A673 (cell line): ENCODE results near the gene PRKG1. TPM values are rescaled to one million over a fixed set of nuclear protein-coding genes. Genes with fewer than 3 reads are reported as not detected.
"Not testable (repeated sequence)": the region's sequence is repeated elsewhere in the genome, so short reads cannot be mapped to it uniquely, and the experiment has no call there.

ENCODE experiments used
- BruUV-seq: library from RNA; stranded (reverse); fragments of 400-500 nt; replicated peaks from 2 replicates; lab custom pipeline; 2021; lab: Mats Ljungman, UMichigan
- CTCF ChIA-PET: fragments of 300-600 bp; sonication (Branson Sonifier 250); formaldehyde crosslinking; loops from one replicate; lab custom pipeline; 2022; ENCODE audit warnings: antibody characterized with exemption; lab: Charles Lee
- POLR2A ChIA-PET: fragments of 300-600 bp; sonication (Branson Sonifier 250); formaldehyde crosslinking; loops from one replicate; lab custom pipeline; 2022; ENCODE audit warnings: antibody characterized with exemption; ENCODE audit not compliant: low non-redundant PET; lab: Charles Lee
- DNase-seq: peaks from one replicate; pipeline ENCODE4 v3.0.0-alpha.2; 2015; ENCODE audit warnings: low spot score
- H3K27ac ChIP-seq: fragments of 200-600 bp; sonication (generic); 2 replicates; pipeline ENCODE4 v1.5.1; 2016; ENCODE audit warnings: mixed run types, low read depth, mild to moderate bottlenecking, mixed read lengths, antibody characterized with exemption, low read length; ENCODE audit not compliant: poor library complexity, severe bottlenecking
- H3K27me3 ChIP-seq: fragments of 200-600 bp; sonication (generic); replicated peaks from 2 replicates; pipeline ENCODE4 v1.6.1; 2017; ENCODE audit warnings: mixed run types, low read depth, mild to moderate bottlenecking, mixed read lengths, antibody characterized with exemption, low read length; ENCODE audit not compliant: insufficient read depth, poor library complexity
- H3K36me3 ChIP-seq: fragments of 200-600 bp; sonication (generic); 2 replicates; pipeline ENCODE4 v1.6.1; 2016; ENCODE audit warnings: mixed run types, mild to moderate bottlenecking, mixed read lengths, antibody characterized with exemption, low read length; ENCODE audit not compliant: insufficient read depth, poor library complexity, severe bottlenecking
- H3K4me1 ChIP-seq: fragments of 200-600 bp; sonication (generic); 2 replicates; pipeline ENCODE4 v1.6.1; 2017; ENCODE audit warnings: mixed run types, mild to moderate bottlenecking, mixed read lengths, antibody characterized with exemption, low read length; ENCODE audit not compliant: insufficient read depth, poor library complexity, severe bottlenecking
- H3K4me3 ChIP-seq: fragments of 200-600 bp; sonication (generic); 2 replicates; pipeline ENCODE4 v1.5.1; 2016; ENCODE audit warnings: low read depth, mixed run types, mild to moderate bottlenecking, mixed read lengths, low read length; ENCODE audit not compliant: poor library complexity, severe bottlenecking
- H3K9me3 ChIP-seq: fragments of 200-600 bp; sonication (generic); 2 replicates; pipeline ENCODE4 v1.6.1; 2016; ENCODE audit warnings: mixed run types, low read depth, mild to moderate bottlenecking, mixed read lengths, antibody characterized with exemption, low read length; ENCODE audit not compliant: poor library complexity, severe bottlenecking
- CTCF ChIP-seq: fragments of 300-800, 200-600 bp; sonication (generic); conservative IDR thresholded peaks from 2 replicates; pipeline ENCODE4 v1.5.1; 2017; ENCODE audit warnings: low read depth, mild to moderate bottlenecking, antibody characterized with exemption, low read length, moderate library complexity, mixed read lengths
- EZH2 ChIP-seq: fragments of 200-600 bp; sonication (generic); IDR thresholded peaks from 2 replicates; pipeline ENCODE4 v1.6.1; 2017; ENCODE audit warnings: borderline replicate concordance, low read depth, mild to moderate bottlenecking, mixed read lengths, antibody characterized with exemption, low read length; ENCODE audit not compliant: poor library complexity, severe bottlenecking
- intact Hi-C: fragments of 100-400 bp; cut with micrococcal nuclease; formaldehyde crosslinking; loops from one replicate; pipeline ENCODE4 v1.10.0; 2022; ENCODE audit not compliant: unreplicated experiment
- total RNA-seq: library from RNA; stranded (reverse); gene quantifications from 2 replicates; pipeline ENCODE4 v1.2.3, GENCODE V29; 2021

PRKG1 gene
- total RNA-seq, 1 experiment from 2014 or later, result 0.58 TPM

GRCh38 chr10:51569467-51569866, 495.2 kb downstream of the PRKG1 start:
- Histone ChIP-seq H3K4me1 (no peaks in the 10 kb centered on the region), H3K36me3 (no peaks in the 10 kb centered on the region), H3K4me3 (no peak overlapping the region), H3K9me3 (no peaks in the 10 kb centered on the region), H3K27ac (no peak overlapping the region), H3K27me3 (no peaks in the 10 kb centered on the region)
- BruUV-seq, result no TSS peak
- intact Hi-C loops, result no loop called here
- ChIA-PET CTCF (no interaction called here), POLR2A (no interaction called here)
- no peak for DNase-seq
- TF ChIP-seq CTCF (no peak), EZH2 (no peak)

GRCh38 chr10:51574248-51575048, 500.2 kb downstream of the PRKG1 start:
- Histone ChIP-seq H3K36me3 (no peaks in the 10 kb centered on the region), H3K4me1 (no peaks in the 10 kb centered on the region), H3K27ac (no peak overlapping the region), H3K27me3 (no peaks in the 10 kb centered on the region), H3K4me3 (no peak overlapping the region), H3K9me3 (no peaks in the 10 kb centered on the region)
- no peak for DNase-seq
- POLR2A ChIA-PET, result no interaction called here
- intact Hi-C loops, result no loop called here
- CTCF ChIA-PET, result no interaction called here
- BruUV-seq, result no TSS peak
- TF ChIP-seq CTCF (no peak), EZH2 (no peak)

- H3K36me3 ChIP-seq, POLR2A ChIA-PET, intact Hi-C loops, CTCF ChIA-PET, H3K4me1 ChIP-seq, BruUV-seq, H3K4me3 ChIP-seq, DNase-seq, H3K27ac ChIP-seq, H3K27me3 ChIP-seq, H3K9me3 ChIP-seq: not testable (repeated sequence)
Measured at GRCh38 chr10:51581196-51581595, 506.9 kb downstream of the PRKG1 start.

- no TSS peak for BruUV-seq
- H3K27ac ChIP-seq, result no peak overlapping the region
- intact Hi-C loops, result no loop called here
- TF ChIP-seq EZH2 (no peak), CTCF (no peak)
- DNase-seq, result no peak
- POLR2A ChIA-PET, result no interaction called here
- H3K9me3 ChIP-seq, result no peaks in the 10 kb centered on the region
- CTCF ChIA-PET, result no interaction called here
- H3K27me3 ChIP-seq, result no peaks in the 10 kb centered on the region
- no peaks in the 10 kb centered on the region for H3K4me1 ChIP-seq
- H3K36me3 ChIP-seq, result no peaks in the 10 kb centered on the region
- H3K4me3 ChIP-seq, result no peak overlapping the region
Measured at GRCh38 chr10:51583976-51584375, 509.7 kb downstream of the PRKG1 start.
